HG02938 (cell line): ENCODE results near the gene PRR14L.

ENCODE experiments used
- ATAC-seq: cut with Tn5 transposase; IDR thresholded peaks from one replicate; pipeline ENCODE4 v1.9.1; 2021; ENCODE audit warnings: mild to moderate bottlenecking, moderate library complexity; ENCODE audit not compliant: unreplicated experiment

Gene PRR14L

DNA sequence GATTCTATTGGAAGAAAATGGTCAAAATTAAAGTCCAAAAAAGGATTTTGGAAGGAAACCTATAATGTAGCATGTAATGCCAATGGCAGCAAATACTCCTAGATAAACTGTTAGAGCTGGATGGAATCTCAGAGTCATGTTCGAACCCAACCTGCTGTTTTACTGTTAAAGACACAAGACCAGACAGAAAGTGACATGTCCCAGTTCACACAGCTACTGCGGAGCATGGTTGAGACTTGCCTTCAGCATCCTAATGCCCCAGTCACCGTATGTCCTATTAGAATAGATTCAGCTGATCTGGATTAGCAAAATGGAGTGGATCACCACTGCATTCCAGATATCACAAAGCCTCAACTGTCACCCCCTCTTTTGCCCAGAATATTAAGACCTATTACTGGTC is 102.9 kb downstream of the PRR14L start:
- no peak for ATAC-seq

DNA sequence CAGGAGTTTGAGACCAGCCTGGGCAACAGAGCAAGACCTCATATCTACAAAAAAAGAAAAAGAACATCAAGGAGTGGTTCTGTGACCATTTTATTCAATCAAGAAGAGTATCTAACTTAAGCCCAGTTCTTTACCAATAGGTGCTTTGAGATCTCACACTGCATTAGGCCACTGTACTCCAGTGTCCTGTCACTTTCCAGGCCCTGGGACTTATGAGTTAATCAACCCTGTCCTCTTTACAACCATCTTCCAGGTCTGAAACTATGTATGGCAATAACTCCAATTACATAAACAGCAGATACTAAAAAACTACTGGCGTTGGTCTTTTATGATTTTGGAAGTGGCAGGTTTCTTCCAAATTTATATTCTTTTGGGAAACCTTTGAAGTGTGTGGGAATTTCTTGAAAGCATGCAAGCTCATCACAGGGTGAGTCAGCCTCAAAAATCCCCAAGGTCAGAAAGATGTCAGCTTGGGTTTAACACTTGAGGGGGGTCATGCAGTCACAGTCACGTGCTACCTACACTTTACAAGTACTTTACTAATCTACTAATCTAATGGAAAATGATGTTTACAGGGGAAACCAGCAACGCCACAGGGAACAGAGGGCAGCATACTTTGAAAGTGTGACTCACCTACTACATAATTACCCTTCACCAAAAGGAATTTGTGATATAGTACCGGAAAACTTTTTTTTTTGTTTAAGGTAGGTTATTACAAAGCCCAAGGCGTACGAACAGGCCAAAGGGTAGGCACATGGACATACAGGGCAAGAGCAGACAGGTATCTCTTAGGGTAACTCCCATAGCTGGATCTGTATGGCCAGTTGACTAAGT is 103.5 kb downstream of the PRR14L start:
- peak; percentile 51 for ATAC-seq

DNA sequence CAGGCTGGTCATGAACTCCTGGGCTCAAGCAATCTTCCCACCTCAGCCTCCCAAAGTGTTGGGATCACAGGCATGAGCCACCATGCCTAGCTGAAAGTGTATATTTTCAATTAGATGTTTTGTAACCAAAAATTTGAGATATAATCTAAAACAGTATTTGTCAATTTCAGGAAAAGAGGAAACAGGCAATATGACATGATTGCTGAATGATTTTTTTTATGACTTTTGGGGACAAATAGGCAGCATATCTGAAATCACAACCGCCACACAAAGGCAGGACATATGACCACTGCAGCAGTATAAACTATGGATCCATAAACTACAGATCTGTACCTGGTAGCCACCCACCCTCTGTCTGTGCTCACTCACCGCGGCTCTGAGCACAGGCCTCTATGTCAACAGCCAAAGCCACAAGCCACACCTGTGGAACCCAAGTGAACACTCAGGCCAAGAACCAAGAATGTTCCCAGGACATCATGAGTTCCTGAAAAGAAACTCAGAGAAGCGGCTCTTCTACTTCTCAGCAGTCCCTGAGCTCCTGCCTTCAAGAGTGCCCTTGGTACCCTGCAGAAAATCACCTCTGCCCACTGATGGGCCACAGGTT is 110.4 kb downstream of the PRR14L start:
- no peak for ATAC-seq

DNA sequence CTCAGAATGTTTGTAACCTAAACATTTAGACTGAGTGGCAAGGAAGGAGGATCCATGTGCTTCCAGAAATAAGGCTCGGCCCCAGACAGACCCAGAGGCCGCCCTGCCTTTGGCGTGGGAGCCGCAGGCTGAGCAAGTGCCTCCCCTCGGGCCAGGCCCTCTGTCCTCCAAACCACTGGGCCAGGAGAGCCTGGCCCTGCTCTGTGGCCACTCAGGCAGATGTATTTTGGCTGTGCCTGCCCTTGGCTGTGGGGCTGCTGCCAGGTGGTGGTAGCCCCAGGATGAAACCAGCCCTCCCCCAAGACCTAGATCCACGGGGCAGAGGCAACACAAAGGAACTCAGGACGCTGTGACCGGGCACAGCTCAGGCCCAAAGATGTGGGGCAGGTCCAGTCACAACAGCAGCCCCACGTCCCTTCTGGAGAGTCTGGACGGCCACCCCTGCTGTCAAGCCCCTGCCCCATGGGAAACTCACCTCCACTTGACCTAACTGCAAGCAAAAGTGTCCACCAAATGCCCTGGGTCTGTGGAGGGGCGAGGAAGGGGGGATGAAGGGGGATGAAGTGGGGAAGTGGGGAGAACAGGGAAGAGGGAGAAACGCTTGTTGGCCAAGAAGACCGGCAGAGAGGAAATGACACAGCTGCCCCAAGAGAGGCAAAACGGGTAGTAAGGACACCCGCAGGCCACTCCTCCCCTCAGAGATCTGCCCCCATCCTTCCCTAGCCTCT is 111.9 kb downstream of the PRR14L start:
- ATAC-seq, result no peak

DNA sequence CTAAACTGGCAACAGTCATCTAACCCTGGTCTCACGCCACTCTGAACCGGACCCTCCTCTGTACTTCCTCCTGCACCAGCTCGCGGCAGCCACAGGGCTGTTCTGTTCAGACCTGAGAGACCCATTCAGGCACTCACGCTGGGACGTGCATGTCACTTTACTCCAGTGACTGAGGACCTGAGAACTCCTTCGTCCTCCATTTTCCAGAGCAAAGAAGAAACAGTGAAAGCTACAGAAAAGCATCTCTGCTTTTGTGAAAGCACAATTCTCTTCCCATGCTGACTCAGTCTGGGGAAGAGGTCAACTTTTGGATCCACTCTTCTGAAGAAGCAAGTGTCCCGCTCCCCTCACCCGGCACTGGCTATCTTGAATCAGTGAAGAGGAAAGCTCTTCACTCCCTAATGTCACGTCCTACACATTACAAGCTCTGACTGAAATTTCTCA is 112.5 kb downstream of the PRR14L start:
- peak; percentile 67 for ATAC-seq

DNA sequence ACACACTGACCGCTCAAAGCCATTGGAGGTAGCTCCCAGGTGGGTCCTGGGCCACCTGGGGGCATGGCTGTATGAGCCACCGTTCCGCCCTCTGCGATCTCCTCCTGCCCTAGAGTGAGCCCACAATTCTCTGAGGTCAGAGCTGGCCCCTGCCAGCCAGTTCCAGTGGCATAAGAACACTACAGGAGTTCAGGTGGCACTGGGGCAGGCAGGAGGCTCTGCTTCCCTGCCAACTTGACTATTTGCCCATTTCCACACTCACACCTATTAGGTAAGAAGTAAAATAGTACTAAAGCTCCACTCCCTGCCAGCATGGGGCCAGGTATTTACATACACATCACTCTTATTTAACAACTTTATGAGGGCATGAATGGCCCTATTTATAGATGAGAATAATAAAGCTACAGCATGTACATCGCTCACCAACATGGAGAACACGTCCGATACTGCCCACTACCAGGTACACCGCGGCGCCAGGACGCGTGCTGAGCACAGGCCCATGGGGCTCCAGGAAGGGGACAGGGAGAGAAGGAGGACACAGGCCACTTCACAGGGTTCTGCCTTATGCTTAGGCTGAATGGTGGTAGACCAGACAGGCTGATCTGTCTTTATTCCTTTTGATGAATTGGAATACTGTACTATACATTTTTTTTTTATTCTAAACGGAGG is 114.2 kb downstream of the PRR14L start:
- no peak for ATAC-seq

DNA sequence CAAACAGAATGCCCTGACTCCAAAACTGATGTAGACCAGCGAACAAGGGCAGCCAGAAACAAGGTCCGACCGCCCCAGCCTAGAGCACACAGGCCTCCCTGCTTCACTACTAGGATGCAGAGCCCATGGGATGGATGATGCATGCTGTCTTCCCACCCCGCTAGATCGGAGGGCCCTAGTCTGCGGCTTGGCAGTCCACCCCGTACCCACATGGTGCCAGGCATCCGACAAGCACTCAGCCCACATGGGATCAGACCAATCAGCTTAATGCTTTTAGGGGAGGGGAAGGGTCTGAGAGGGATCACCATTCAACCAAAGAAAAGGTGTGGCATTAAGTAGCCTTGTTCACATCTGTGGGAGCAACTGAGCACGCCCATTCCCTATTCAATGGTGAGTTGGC is 118.5 kb downstream of the PRR14L start:
- ATAC-seq, result no peak
